Naive B cell (primary cell): ENCODE results near the gene RAPSN. TPM values are rescaled to one million over a fixed set of nuclear protein-coding genes. Genes with fewer than 3 reads are reported as not detected.

ENCODE experiments used
- ATAC-seq, 2 donors: fragments of 150-1000 bp; cut with Tn5 transposase; 2 replicates each; pipeline ENCODE4 v1.10.0; 2021; ENCODE audit warnings: low read depth in 2 of 2, mild to moderate bottlenecking in 2 of 2, moderate library complexity in 2 of 2
- DNase-seq: peaks from one replicate; pipeline ENCODE4 v3.0.0; 2022
- H3K27ac Mint-ChIP-seq, 6 donors: one replicate each; pipeline ENCODE4 v1.8.0; 2020 to 2022; ENCODE audit warnings: mild to moderate bottlenecking in 6 of 6, mixed read lengths in 6 of 6, moderate library complexity in 5 of 6, inconsistent platforms in 2 of 6
- H3K27me3 Mint-ChIP-seq, 3 donors: one replicate each; pipeline ENCODE4 v1.8.0; 2021 to 2022; ENCODE audit warnings: mixed read lengths in 3 of 3, mild to moderate bottlenecking in 1 of 3
- H3K36me3 Mint-ChIP-seq, 2 donors: one replicate each; pipeline ENCODE4 v1.8.0; 2020 to 2022; ENCODE audit warnings: mixed read lengths in 2 of 2, inconsistent platforms in 1 of 2, mild to moderate bottlenecking in 1 of 2
- H3K4me1 Mint-ChIP-seq, 3 donors: one replicate each; pipeline ENCODE4 v1.8.0; 2020 to 2022; ENCODE audit warnings: mixed read lengths in 3 of 3, inconsistent platforms in 1 of 3, mild to moderate bottlenecking in 1 of 3, moderate library complexity in 1 of 3
- H3K4me3 Mint-ChIP-seq, 8 donors: one replicate each; pipeline ENCODE4 v1.8.0; 2020 to 2022; ENCODE audit warnings: mild to moderate bottlenecking in 8 of 8, mixed read lengths in 8 of 8, moderate library complexity in 8 of 8, inconsistent platforms in 2 of 8
- H3K9me3 Mint-ChIP-seq, 7 donors: one replicate each; pipeline ENCODE4 v1.8.0; 2020 to 2022; ENCODE audit warnings: mixed read lengths in 7 of 7, mild to moderate bottlenecking in 5 of 7, inconsistent platforms in 2 of 7, moderate library complexity in 1 of 7
- polyA plus RNA-seq, 6 donors: library from polyadenylated mRNA; unstranded; fragments of 300-500 nt; fragmentation: Illumina TruSeq; gene quantifications; one replicate each; pipeline ENCODE4 v1.2.3, GENCODE V29; 2021; ENCODE audit warnings: low read depth in 6 of 6

Gene RAPSN
- polyA plus RNA-seq, 6 donors from 2014 or later, result not detected

GRCh38 chr11:47393163-47394049 lies 55.5 kb downstream of the RAPSN start:
- Mint-ChIP-seq H3K27ac (peak overlapping the region in 5 of 6 donors; percentile 63 to 97 (median 94)), H3K27me3 (no peaks in the 10 kb centered on the region), H3K9me3 (no peaks in the 10 kb centered on the region), H3K4me1 (peaks cover 46 to 77% (median 73%) of the 10 kb centered on the region in 3 donors), H3K36me3 (no peaks in the 10 kb centered on the region), H3K4me3 (peak overlapping the region; percentile 64 to 95 (median 84))
- DNase-seq, result no peak
- no peak for ATAC-seq

- DNase-seq, result no peak
- no peaks in the 10 kb centered on the region for H3K9me3 Mint-ChIP-seq
Observed at GRCh38 chr11:47392546-47393162, 56.3 kb downstream of the RAPSN start.

GRCh38 chr11:47391711-47392432 lies 57.1 kb downstream of the RAPSN start:
- peaks cover 38 to 65% (median 63%) of the 10 kb centered on the region in 3 donors for H3K4me1 Mint-ChIP-seq
- H3K4me3 Mint-ChIP-seq, result peak overlapping the region in 4 of 8 donors; percentile 29 to 80 (median 60)
- DNase-seq (no peak), ATAC-seq (no peak)
- peak overlapping the region in 3 of 6 donors; percentile 57 to 94 (median 83) for H3K27ac Mint-ChIP-seq
- H3K27me3 Mint-ChIP-seq, result no peaks in the 10 kb centered on the region
- no peaks in the 10 kb centered on the region for H3K9me3 Mint-ChIP-seq
- no peaks in the 10 kb centered on the region for H3K36me3 Mint-ChIP-seq

More at GRCh38 chr11:47392546-47393162, 56.3 kb downstream of the RAPSN start:
- no peaks in the 10 kb centered on the region for H3K27me3 Mint-ChIP-seq
- ATAC-seq, result no peak
- no peaks in the 10 kb centered on the region for H3K36me3 Mint-ChIP-seq
- H3K4me3 Mint-ChIP-seq, result peak overlapping the region in 6 of 8 donors; percentile 29 to 80 (median 60)
- peak overlapping the region in 5 of 6 donors; percentile 26 to 94 (median 47) for H3K27ac Mint-ChIP-seq
- H3K4me1 Mint-ChIP-seq, result peaks cover 42 to 72% (median 69%) of the 10 kb centered on the region in 3 donors

GRCh38 chr11:47391077-47391583 lies 57.8 kb downstream of the RAPSN start:
- peaks cover 38 to 61% (median 61%) of the 10 kb centered on the region in 3 donors for H3K4me1 Mint-ChIP-seq
- no peaks in the 10 kb centered on the region for H3K9me3 Mint-ChIP-seq
- H3K36me3 Mint-ChIP-seq, result no peaks in the 10 kb centered on the region
- DNase-seq, result no peak
- H3K27me3 Mint-ChIP-seq, result no peaks in the 10 kb centered on the region
- no peak for ATAC-seq
- peak overlapping the region in 3 of 8 donors; percentile 13 to 53 (median 43) for H3K4me3 Mint-ChIP-seq
- peak overlapping the region in 1 of 6 donors; percentile 94 for H3K27ac Mint-ChIP-seq

GRCh38 chr11:47390422-47390760 lies 58.5 kb downstream of the RAPSN start:
- Mint-ChIP-seq H3K4me3 (peak overlapping the region in 1 of 8 donors; percentile 43), H3K27me3 (no peaks in the 10 kb centered on the region), H3K27ac (peak overlapping the region in 1 of 6 donors; percentile 78), H3K9me3 (no peaks in the 10 kb centered on the region), H3K4me1 (peaks cover 33 to 54% (median 53%) of the 10 kb centered on the region in 3 donors), H3K36me3 (no peaks in the 10 kb centered on the region)
- DNase-seq, result no peak
- ATAC-seq, result no peak

GRCh38 chr11:47389577-47390421 lies 59.1 kb downstream of the RAPSN start:
- Mint-ChIP-seq H3K9me3 (no peaks in the 10 kb centered on the region), H3K36me3 (no peaks in the 10 kb centered on the region), H3K4me3 (peak overlapping the region in 1 of 8 donors; percentile 15), H3K27ac (peak overlapping the region in 3 of 6 donors; percentile 54 to 81 (median 62)), H3K4me1 (peaks cover 30 to 52% (median 50%) of the 10 kb centered on the region in 3 donors), H3K27me3 (no peaks in the 10 kb centered on the region)
- DNase-seq (no peak), ATAC-seq (no peak)

GRCh38 chr11:47388697-47389576 lies 60.0 kb downstream of the RAPSN start:
- Mint-ChIP-seq H3K27me3 (no peaks in the 10 kb centered on the region), H3K36me3 (no peaks in the 10 kb centered on the region), H3K9me3 (no peaks in the 10 kb centered on the region), H3K4me3 (no peak overlapping the region), H3K27ac (peak overlapping the region in 2 of 6 donors; percentile 52 to 81), H3K4me1 (peaks cover 25 to 46% (median 45%) of the 10 kb centered on the region in 3 donors)
- no peak for DNase-seq
- ATAC-seq, result no peak

GRCh38 chr11:47387944-47388696 lies 60.8 kb downstream of the RAPSN start:
- Mint-ChIP-seq H3K27ac (peak overlapping the region in 3 of 6 donors; percentile 41 to 54 (median 47)), H3K4me3 (peak overlapping the region in 1 of 8 donors; percentile 2), H3K4me1 (peaks cover 23 to 41% (median 37%) of the 10 kb centered on the region in 3 donors), H3K27me3 (no peaks in the 10 kb centered on the region), H3K9me3 (no peaks in the 10 kb centered on the region), H3K36me3 (no peaks in the 10 kb centered on the region)
- DNase-seq, result no peak
- no peak for ATAC-seq

Other genes starting within 250 kb of the RAPSN start
- gene DDB2, start 234.2 kb downstream of the RAPSN start, polyA plus RNA-seq, result 10 to 100 TPM in 5 of 6 donors, 1 to 10 TPM in 1; 6.5 to 25.3 (median 22.9) TPM
- gene ACP2, start 200.3 kb downstream of the RAPSN start, polyA plus RNA-seq, result 1 to 10 TPM in 5 of 6 donors, not detected in 1; 1.6 to 8.1 (median 2.2) TPM
- gene NR1H3, start 191.1 kb downstream of the RAPSN start, polyA plus RNA-seq, result 10 to 100 TPM in 1 of 6 donors, 1 to 10 TPM in 5; 3.2 to 12.5 (median 5.2) TPM
- gene MADD, start 179.0 kb downstream of the RAPSN start, polyA plus RNA-seq, result 10 to 100 TPM; 12.1 to 24.8 (median 16.4) TPM
- not detected for gene MYBPC3, start 96.4 kb downstream of the RAPSN start, polyA plus RNA-seq
- gene SPI1, start 70.6 kb downstream of the RAPSN start, polyA plus RNA-seq, result 10 to 100 TPM; 42.8 to 74.6 (median 51.7) TPM
- gene SLC39A13, start 40.5 kb downstream of the RAPSN start, polyA plus RNA-seq, result 10 to 100 TPM in 5 of 6 donors, 1 to 10 TPM in 1; 7.5 to 21.9 (median 17.2) TPM
- gene PSMC3, start 22.7 kb downstream of the RAPSN start, polyA plus RNA-seq, result 100 to 1,000 TPM in 2 of 6 donors, 10 to 100 TPM in 4; 78.6 to 109 (median 95.1) TPM
- 10 to 100 TPM; 61.5 to 96.8 (median 69.0) TPM for gene CELF1, start 104.0 kb upstream of the RAPSN start, polyA plus RNA-seq
- 100 to 1,000 TPM in 1 of 6 donors, 10 to 100 TPM in 5; 69.3 to 133 (median 81.2) TPM for gene PTPMT1, start 116.5 kb upstream of the RAPSN start, polyA plus RNA-seq
- gene KBTBD4, start 129.8 kb upstream of the RAPSN start, polyA plus RNA-seq, result 10 to 100 TPM; 32.5 to 71.8 (median 46.1) TPM
- gene NDUFS3, start 129.9 kb upstream of the RAPSN start, polyA plus RNA-seq, result 100 to 1,000 TPM in 3 of 6 donors, 10 to 100 TPM in 3; 83.1 to 113 (median 99.6) TPM
- not detected for gene FAM180B, start 137.5 kb upstream of the RAPSN start, polyA plus RNA-seq
- under 1 TPM in 1 of 6 donors, not detected in 5; 0.91 TPM for gene C1QTNF4, start 145.3 kb upstream of the RAPSN start, polyA plus RNA-seq
- gene MTCH2, start 193.4 kb upstream of the RAPSN start, polyA plus RNA-seq, result 10 to 100 TPM; 56.9 to 77.3 (median 64.6) TPM